MV-4-11 (cell line): Measurements from ENCODE around the gene DAAM1.

Experiments
- DNase-seq: peaks from one replicate; lab custom pipeline; 2025; lab: John Stamatoyannopoulos, UW

DAAM1 gene

DNA sequence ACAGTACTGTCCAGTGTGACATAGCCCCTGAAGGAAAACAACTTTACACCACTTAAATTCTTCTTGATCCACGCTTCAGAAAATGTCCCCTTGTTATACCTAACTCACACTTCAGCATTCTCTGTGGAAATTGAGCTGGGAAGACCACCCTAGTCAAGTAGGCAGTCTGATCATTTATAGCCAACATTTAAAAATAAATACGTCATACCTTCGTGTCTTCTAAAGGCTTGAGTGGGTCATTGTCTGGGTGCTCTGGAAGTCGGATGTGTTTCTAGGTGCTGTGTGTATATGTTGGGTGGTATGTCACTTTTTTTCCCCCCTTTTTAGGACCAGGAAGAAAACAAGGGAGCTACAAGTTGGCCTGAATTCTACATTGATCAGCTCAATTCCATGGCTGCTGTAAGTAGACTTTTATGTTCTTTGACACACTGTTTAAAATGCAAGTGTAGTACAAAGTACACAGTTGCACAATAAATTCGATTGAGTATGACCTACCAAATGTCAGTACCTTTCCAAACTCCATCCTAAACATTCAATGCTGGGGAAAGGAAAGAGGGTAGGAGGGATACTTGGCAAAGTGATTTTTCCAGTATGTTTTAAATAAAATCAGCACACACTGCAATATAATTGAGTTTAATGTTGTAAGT is 126.6 kb downstream of the DAAM1 start:
- DNase-seq, result no peak

DNA sequence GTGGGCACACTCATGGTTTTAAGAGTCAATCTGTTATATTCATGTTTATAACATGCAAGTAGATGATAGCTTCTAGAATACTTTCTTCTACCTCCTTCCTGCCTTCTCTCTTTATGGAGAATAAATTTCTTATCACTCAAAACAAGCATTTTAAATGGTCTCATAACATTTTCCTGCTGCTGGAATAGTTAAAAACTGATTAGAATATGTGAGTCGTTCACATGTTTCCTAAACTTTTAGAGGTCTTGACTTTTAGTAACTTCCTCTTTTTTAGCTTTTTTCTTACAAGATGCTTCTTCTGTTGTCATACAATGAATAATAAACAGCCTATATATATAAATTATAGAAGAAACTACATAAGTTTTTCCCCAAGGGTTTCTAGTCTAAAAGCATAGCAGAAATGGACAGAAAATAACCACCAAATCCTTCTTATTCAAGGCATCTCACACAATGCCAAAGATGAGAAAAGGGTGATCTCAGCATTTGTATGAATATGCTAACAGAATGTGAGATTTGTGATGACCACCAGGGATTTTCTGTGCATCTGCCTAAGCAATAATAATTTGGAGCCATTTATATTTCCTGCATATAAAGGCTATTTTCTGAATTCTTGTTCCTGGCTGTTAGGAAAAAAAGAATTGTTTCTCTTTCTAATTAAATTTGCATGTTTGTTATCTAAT is 127.8 kb downstream of the DAAM1 start:
- peak; percentile 30 for DNase-seq

DNA sequence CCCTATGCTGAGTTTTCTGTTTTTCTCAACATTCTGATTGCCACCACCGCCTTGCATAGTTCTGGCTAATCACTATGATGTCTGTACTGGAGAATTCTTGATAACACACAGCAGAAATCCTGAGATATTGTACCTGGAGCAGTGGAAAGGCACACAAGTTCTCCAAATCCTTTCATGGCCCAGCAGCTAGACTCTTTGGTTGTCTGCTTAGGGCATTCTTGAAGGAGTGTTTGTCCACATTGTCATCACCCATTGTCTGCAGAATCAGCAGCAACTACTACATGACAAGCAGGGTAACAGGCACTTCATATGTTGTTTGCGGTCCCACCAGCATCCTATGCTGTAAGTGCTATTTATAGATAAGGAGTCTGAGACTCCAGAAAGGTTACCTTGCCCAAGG is 128.9 kb downstream of the DAAM1 start:
- no peak for DNase-seq

DNA sequence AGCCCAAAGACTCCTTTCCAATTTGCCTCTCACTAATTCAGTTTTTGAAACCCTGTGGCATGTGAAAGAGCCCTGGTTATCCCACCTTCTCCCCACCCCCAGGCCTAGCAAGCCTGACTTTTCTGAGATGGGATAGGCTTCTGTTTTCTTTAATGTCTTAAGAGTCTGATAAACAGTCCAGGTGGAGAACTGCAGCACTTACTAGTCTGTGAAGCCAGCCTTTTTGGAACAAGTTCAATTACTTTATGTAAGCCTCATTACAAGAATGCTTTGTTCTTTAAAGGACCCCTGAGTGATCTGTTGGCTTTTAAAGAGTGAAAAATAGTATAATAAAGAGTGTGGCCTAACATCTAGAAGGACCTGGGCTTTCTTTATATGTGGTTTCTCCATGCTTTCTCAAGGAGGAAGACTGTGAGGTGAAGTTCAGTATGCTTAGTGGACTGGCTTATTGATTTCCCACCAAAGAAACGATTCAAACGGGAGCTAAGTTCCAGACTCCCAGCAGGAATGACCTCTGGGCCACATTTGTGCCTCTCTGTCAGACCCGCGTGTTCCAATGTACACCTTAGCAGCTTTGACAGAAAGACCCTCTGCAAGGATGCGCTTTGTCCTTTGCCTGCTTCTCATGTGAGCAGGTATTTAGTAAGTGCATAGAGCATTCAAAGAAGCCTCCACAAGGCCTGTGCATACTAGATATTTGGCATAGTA is 129.5 kb downstream of the DAAM1 start:
- DNase-seq, result no peak

- no peak for DNase-seq
Measured at GRCh38 chr14:59318908-59319307, 130.4 kb downstream of the DAAM1 start.

DNA sequence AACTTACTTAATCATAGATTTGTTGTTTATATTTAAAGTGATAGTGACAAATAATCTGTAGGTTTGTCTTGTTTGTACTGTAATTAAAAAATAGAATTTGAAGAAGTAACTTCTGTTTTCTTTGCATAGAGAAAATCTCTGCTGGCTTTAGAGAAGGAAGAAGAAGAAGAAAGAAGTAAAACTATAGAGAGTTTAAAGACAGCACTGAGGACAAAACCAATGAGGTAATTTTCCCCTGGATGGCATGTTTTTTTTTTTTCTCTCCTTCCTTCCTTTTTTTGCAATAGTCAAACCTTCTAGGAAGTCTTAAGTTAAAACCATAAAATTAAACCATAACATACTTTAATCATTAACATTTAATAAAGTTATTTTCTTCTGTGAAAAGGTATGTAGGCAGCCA is 131.9 kb downstream of the DAAM1 start:
- peak; percentile 76 for DNase-seq

GRCh38 chr14:59320763-59321625 is 132.5 kb downstream of the DAAM1 start:
- DNase-seq, result peak; percentile 91

GRCh38 chr14:59321626-59321949 is 133.1 kb downstream of the DAAM1 start:
- DNase-seq, result no peak

DNA sequence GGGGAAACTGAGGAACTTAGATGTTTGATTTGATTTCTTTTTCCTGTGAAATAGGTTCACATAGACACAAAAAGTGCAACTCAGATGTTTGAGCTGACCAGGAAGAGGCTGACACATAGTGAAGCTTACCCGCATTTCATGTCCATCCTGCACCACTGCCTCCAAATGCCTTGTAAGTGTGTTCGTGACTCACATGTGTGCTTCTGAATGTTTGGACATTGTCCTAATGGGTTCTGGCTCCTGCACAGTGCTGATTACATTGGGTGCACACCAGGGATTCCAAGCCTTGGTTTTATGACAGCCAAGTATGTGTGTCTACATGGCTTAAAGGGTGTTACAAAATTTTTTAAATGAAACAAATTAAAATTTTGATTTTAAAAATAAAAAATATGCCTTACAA is 137.4 kb downstream of the DAAM1 start:
- DNase-seq, result no peak

- DNase-seq, result no peak
Measured at GRCh38 chr14:59328454-59328853, 140.0 kb downstream of the DAAM1 start.

DNA sequence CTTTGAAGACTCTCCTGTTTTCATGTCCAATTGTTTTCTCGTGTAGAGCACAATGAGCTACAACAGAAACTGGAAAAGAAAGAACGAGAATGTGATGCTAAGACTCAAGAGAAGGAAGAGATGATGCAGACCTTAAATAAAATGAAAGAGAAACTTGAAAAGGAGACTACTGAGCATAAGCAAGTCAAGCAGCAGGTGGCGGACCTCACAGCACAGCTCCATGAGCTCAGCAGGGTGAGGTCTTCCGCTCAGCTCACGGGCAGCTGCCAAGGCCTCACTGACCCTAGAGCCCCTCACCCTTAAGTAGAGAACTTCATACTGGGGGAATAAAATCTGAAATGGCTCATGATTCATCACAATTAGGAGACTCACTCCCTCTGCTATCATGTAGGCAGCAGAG is 142.0 kb downstream of the DAAM1 start:
- no peak for DNase-seq

- DNase-seq, result no peak
Measured at GRCh38 chr14:59331217-59331616, 142.8 kb downstream of the DAAM1 start.

GRCh38 chr14:59332727-59333126 is 144.3 kb downstream of the DAAM1 start:
- DNase-seq, result no peak

GRCh38 chr14:59333235-59333634 is 144.8 kb downstream of the DAAM1 start:
- no peak for DNase-seq

DNA sequence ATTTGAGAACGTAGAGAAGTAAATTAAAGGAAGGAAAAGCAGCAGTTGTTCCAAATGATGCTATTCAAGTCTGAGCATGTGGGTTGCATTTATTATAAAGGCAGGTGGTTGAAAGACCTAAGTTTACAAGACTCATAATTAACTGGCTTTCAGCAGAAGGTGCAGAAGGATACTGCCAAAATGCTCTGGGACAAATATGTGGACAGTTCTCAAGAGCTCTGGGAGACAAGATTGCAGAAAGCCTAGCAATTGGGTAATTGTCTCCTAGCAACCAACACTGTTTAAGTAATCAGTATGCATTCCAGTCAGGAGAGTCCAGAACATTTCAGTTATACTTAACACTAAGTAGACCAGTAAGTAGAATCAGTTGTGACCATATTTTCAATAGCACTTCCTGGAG is 145.2 kb downstream of the DAAM1 start:
- DNase-seq, result peak; percentile 40

- no peak for DNase-seq
Measured at GRCh38 chr14:59334253-59334652, 145.8 kb downstream of the DAAM1 start.

GRCh38 chr14:59336098-59336497 is 147.6 kb downstream of the DAAM1 start:
- no peak for DNase-seq

GRCh38 chr14:59336706-59337105 is 148.2 kb downstream of the DAAM1 start:
- DNase-seq, result no peak

DNA sequence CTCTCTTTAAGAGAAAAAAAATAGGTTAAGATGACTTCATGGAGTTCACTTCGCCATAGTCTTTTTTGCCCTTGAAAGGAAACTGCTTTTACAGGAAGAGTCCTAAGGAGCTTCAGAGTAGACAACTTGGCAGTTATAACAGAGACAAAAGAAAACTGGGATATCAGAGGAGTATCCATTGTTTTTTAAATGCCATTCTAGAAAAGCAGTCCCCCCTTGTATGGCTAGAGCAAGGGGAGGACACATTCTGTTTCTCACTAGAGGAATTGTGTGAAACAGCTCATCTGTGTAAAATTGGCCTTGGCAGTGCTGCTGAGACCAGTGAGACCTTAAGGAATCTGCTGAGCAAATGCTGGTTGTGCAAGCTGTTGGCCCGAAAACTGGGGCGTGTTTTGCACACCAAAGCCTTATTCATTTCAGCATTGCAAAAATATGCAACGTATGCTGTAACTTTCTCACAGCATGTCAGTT is 148.7 kb downstream of the DAAM1 start:
- peak; percentile 59 for DNase-seq

DNA sequence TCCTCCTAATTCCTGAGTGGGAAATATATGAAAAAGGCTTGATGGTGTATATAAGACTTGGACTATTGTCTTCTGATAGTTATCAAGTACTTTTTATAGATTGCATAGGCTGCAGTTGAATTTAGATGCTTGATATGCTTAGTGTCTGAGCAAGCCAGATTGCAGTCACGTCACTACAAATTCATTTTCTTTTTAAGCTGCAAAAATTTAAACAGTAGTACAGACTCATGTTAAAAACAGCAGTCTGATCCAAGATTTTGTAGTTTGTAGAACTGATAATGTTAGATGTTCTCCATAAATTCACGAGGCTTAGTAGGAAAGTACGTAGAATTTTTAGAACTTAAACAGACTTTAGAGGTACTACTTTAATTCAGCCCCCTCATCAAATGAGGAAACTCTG is 150.3 kb downstream of the DAAM1 start:
- no peak for DNase-seq

GRCh38 chr14:59339524-59340330 is 151.3 kb downstream of the DAAM1 start:
- DNase-seq, result no peak
